Liver (tissue), 9 donors: ENCODE results near the gene TBC1D3B. TPM values are rescaled to one million over a fixed set of nuclear protein-coding genes. Genes with fewer than 3 reads are reported as not detected.

Experiments used
- DNase-seq: peaks from one replicate; pipeline ENCODE4 v3.0.0-alpha.2; 2017; ENCODE audit warnings: low spot score
- H3K27ac ChIP-seq, 2 donors: one replicate each; pipeline ENCODE4 v1.7.0; 2013; ENCODE audit warnings: inconsistent platforms in 2 of 2, low read length in 2 of 2, control low read depth in 1 of 2, low read depth in 1 of 2, mild to moderate bottlenecking in 1 of 2
- H3K27me3 ChIP-seq, 4 donors: one replicate each; pipeline versions ENCODE4 v1.6.1 to v1.7.0; 2013; ENCODE audit warnings: low read length in 3 of 4, inconsistent platforms in 1 of 4, mild to moderate bottlenecking in 1 of 4, moderate library complexity in 1 of 4; ENCODE audit not compliant: control insufficient read depth in 4 of 4, insufficient read depth in 4 of 4
- H3K36me3 ChIP-seq, 4 donors: one replicate each; pipeline versions ENCODE4 v1.6.1 to v1.7.0; 2013; ENCODE audit warnings: low read length in 3 of 4, mild to moderate bottlenecking in 3 of 4, low read depth in 1 of 4, moderate library complexity in 1 of 4; ENCODE audit not compliant: control insufficient read depth in 4 of 4, insufficient read depth in 3 of 4
- H3K4me1 ChIP-seq, 4 donors: one replicate each; pipeline versions ENCODE4 v1.6.1 to v1.7.0; 2013; ENCODE audit warnings: low read length in 3 of 4, mild to moderate bottlenecking in 3 of 4, moderate library complexity in 1 of 4; ENCODE audit not compliant: control insufficient read depth in 4 of 4, insufficient read depth in 4 of 4
- H3K4me3 ChIP-seq, 3 donors: one replicate each; pipeline versions ENCODE4 v1.6.1 to v1.7.0; 2013; ENCODE audit warnings: low read length in 3 of 3, control low read depth in 1 of 3, low read depth in 1 of 3, mild to moderate bottlenecking in 1 of 3
- H3K9ac ChIP-seq, 2 donors: one replicate each; pipeline ENCODE4 v1.7.0; 2013; ENCODE audit warnings: low read length in 2 of 2, mild to moderate bottlenecking in 2 of 2, moderate library complexity in 2 of 2, control low read depth in 1 of 2, low read depth in 1 of 2
- H3K9me3 ChIP-seq, 4 donors: one replicate each; pipeline versions ENCODE4 v1.6.1 to v1.7.0; 2013; ENCODE audit warnings: low read length in 3 of 4; ENCODE audit not compliant: control insufficient read depth in 4 of 4
- FOXA1 ChIP-seq: IDR thresholded peaks from 2 replicates; pipeline ENCODE4 v1.6.1; 2016; ENCODE audit warnings: antibody characterized with exemption
- FOXA2 ChIP-seq: IDR thresholded peaks from 2 replicates; pipeline ENCODE4 v1.6.1; 2016; ENCODE audit warnings: antibody characterized with exemption
- GABPA ChIP-seq, 2 donors: IDR thresholded peaks in 1 of 2; conservative IDR thresholded peaks in 1 of 2; 2 replicates each; pipeline ENCODE4 v1.6.1; 2016; ENCODE audit warnings: antibody characterized with exemption in 2 of 2, mild to moderate bottlenecking in 1 of 2, moderate library complexity in 1 of 2
- HNF4A ChIP-seq, 2 donors: conservative IDR thresholded peaks; 2 replicates each; pipeline ENCODE4 v1.6.1; 2016; ENCODE audit warnings: antibody characterized with exemption in 2 of 2, mild to moderate bottlenecking in 2 of 2
- HNF4G ChIP-seq: IDR thresholded peaks from 2 replicates; pipeline ENCODE4 v1.6.1; 2016; ENCODE audit warnings: antibody characterized with exemption
- RAD21 ChIP-seq, 2 donors: IDR thresholded peaks; 2 replicates each; pipeline ENCODE4 v1.6.1; 2016; ENCODE audit warnings: antibody characterized with exemption in 2 of 2, mild to moderate bottlenecking in 2 of 2
- SP1 ChIP-seq: IDR thresholded peaks from 2 replicates; pipeline ENCODE4 v1.6.1; 2018; ENCODE audit warnings: antibody characterized with exemption, mild to moderate bottlenecking
- TAF1 ChIP-seq: conservative IDR thresholded peaks from 2 replicates; pipeline ENCODE4 v1.6.1; 2016; ENCODE audit warnings: antibody characterized with exemption, mild to moderate bottlenecking
- YY1 ChIP-seq: IDR thresholded peaks from 2 replicates; pipeline ENCODE4 v1.6.1; 2016; ENCODE audit warnings: antibody characterized with exemption, mild to moderate bottlenecking
- WGBS: extraction: QIAGEN DNeasy Blood & Tissue Kit; methylation state at CpG from one replicate; pipeline ENCODE4 v1.1.7; 2013; 5-methylcytosine and 5-hydroxymethylcytosine counted together
- polyA plus RNA-seq, 2 donors: library from polyadenylated mRNA; stranded (reverse) in 1 of 2; unstranded in 1 of 2; fragments of 200-250 nt in 1 of 2; fragments of >200 nt in 1 of 2; fragmentation: Nextera tagmentation in 1 of 2; extraction: Ambion mirVana in 1 of 2; gene quantifications; one replicate each; pipeline versions ENCODE4 v1.2.1 to v1.2.3, GENCODE V29; 2013 to 2015
- total RNA-seq, 2 donors: library from RNA; depleted of rRNA; stranded (reverse); fragments of >200 nt; gene quantifications; one replicate each; pipeline ENCODE4 v1.2.3, GENCODE V29; 2014
- TF ChIP-seq, protein P1 (sequence below): IDR thresholded peaks from 2 replicates; pipeline ENCODE4 v1.6.1; 2016; ENCODE audit warnings: antibody characterized with exemption
- TF ChIP-seq, protein P2 (sequence below): IDR thresholded peaks from 2 replicates; pipeline ENCODE4 v1.6.1; 2016; ENCODE audit warnings: antibody characterized with exemption
- TF ChIP-seq, protein P3 (sequence below): fragments of 150-350 bp; IDR thresholded peaks from 2 replicates; pipeline ENCODE4 v1.5.1; 2017; ENCODE audit warnings: improper control_type of control experiment, low read depth, low read length; ENCODE audit not compliant: missing input control
- TF ChIP-seq, protein P4 (sequence below): IDR thresholded peaks from 2 replicates; pipeline ENCODE4 v1.6.1; 2016; ENCODE audit warnings: antibody characterized with exemption, mild to moderate bottlenecking
- TF ChIP-seq, protein P5 (sequence below): IDR thresholded peaks from 2 replicates; pipeline ENCODE4 v1.6.1; 2016; ENCODE audit warnings: antibody characterized with exemption
- donor health status: healthy.
- donor health status: healthy.
- donor health status: healthy.
- donor health status: healthy.
- donor health status: healthy.

The TBC1D3B gene
- total and polyA plus RNA-seq, 4 donors: 0.42 to 1.8 (median 0.61) TPM

DNA sequence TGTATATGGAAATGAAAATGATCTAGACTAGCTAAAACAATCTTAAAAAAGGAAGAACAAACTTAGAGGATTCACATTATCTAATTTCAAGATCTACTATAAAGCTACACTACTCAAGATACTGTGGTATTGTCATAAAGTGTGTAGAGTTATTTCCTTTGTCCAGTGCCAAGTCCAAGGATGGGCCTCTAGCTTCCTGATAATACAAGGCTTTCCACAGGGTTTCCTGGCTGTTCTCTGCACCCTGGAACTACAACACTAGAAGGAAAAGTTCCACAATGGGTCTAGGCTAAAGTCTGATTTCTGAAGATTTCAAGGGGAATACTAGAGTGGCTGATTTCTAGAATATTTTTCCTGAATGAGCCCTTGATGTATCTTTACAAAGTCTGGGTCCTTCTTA is 34.2 kb downstream of the TBC1D3B start:
- TF ChIP-seq HNF4A (conservative IDR thresholded peaks at IDR 0.05): no peak
- TF ChIP-seq YY1: no peak
- TF ChIP-seq HNF4G: no peak
- TF ChIP-seq, protein P1, sequence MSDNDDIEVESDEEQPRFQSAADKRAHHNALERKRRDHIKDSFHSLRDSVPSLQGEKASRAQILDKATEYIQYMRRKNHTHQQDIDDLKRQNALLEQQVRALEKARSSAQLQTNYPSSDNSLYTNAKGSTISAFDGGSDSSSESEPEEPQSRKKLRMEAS: no peak
- TF ChIP-seq GABPA (IDR thresholded peaks at IDR 0.05 in 1 of 2, conservative IDR thresholded peaks at IDR 0.05 in 1 of 2): no peak
- TF ChIP-seq, protein P2, sequence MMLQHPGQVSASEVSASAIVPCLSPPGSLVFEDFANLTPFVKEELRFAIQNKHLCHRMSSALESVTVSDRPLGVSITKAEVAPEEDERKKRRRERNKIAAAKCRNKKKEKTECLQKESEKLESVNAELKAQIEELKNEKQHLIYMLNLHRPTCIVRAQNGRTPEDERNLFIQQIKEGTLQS: no peak
- TF ChIP-seq FOXA2: no peak
- no peak for TF ChIP-seq SP1
- TF ChIP-seq, protein P3, sequence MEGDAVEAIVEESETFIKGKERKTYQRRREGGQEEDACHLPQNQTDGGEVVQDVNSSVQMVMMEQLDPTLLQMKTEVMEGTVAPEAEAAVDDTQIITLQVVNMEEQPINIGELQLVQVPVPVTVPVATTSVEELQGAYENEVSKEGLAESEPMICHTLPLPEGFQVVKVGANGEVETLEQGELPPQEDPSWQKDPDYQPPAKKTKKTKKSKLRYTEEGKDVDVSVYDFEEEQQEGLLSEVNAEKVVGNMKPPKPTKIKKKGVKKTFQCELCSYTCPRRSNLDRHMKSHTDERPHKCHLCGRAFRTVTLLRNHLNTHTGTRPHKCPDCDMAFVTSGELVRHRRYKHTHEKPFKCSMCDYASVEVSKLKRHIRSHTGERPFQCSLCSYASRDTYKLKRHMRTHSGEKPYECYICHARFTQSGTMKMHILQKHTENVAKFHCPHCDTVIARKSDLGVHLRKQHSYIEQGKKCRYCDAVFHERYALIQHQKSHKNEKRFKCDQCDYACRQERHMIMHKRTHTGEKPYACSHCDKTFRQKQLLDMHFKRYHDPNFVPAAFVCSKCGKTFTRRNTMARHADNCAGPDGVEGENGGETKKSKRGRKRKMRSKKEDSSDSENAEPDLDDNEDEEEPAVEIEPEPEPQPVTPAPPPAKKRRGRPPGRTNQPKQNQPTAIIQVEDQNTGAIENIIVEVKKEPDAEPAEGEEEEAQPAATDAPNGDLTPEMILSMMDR: no peak
- TF ChIP-seq FOXA1: no peak
- no peak for DNase-seq
- Histone ChIP-seq H3K4me1 (peaks cover 0 to 2% (median 0%) of the 10 kb centered on the region in 4 donors), H3K36me3 (no peaks in the 10 kb centered on the region), H3K9ac (no peak overlapping the region), H3K4me3 (no peak overlapping the region), H3K9me3 (no peaks in the 10 kb centered on the region), H3K27me3 (no peaks in the 10 kb centered on the region), H3K27ac (no peak overlapping the region)

DNA sequence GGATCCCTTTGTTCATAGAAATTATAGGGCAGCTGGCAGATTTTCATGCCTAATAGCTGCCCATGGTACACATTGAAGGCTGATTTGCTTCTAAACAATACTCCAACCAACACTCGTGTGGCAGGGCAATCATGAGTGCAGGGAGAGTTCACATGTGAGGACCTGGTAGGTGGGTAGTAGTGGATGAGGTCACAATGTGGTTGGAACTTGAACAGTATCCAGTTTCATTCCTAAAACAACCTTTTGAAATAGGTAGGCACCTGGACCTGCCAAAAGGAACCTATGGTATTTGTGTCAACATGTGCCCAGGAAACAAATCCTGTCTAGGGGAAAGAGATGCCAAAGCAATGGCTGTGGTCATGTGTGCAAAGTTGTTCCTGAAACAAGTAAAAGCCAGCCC is 40.0 kb downstream of the TBC1D3B start:
- no peaks in the 10 kb centered on the region for H3K9me3 ChIP-seq
- H3K36me3 ChIP-seq: no peaks in the 10 kb centered on the region
- no peak overlapping the region for H3K4me3 ChIP-seq
- 90% methylated on average over 1 of the region's 1 CpG for WGBS
- H3K4me1 ChIP-seq: no peaks in the 10 kb centered on the region
- no peak overlapping the region for H3K9ac ChIP-seq
- TF ChIP-seq, protein P4, sequence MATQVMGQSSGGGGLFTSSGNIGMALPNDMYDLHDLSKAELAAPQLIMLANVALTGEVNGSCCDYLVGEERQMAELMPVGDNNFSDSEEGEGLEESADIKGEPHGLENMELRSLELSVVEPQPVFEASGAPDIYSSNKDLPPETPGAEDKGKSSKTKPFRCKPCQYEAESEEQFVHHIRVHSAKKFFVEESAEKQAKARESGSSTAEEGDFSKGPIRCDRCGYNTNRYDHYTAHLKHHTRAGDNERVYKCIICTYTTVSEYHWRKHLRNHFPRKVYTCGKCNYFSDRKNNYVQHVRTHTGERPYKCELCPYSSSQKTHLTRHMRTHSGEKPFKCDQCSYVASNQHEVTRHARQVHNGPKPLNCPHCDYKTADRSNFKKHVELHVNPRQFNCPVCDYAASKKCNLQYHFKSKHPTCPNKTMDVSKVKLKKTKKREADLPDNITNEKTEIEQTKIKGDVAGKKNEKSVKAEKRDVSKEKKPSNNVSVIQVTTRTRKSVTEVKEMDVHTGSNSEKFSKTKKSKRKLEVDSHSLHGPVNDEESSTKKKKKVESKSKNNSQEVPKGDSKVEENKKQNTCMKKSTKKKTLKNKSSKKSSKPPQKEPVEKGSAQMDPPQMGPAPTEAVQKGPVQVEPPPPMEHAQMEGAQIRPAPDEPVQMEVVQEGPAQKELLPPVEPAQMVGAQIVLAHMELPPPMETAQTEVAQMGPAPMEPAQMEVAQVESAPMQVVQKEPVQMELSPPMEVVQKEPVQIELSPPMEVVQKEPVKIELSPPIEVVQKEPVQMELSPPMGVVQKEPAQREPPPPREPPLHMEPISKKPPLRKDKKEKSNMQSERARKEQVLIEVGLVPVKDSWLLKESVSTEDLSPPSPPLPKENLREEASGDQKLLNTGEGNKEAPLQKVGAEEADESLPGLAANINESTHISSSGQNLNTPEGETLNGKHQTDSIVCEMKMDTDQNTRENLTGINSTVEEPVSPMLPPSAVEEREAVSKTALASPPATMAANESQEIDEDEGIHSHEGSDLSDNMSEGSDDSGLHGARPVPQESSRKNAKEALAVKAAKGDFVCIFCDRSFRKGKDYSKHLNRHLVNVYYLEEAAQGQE: no peak
- TF ChIP-seq HNF4G: no peak
- TF ChIP-seq, protein P1: no peak
- no peak for TF ChIP-seq SP1
- TF ChIP-seq, protein P5, sequence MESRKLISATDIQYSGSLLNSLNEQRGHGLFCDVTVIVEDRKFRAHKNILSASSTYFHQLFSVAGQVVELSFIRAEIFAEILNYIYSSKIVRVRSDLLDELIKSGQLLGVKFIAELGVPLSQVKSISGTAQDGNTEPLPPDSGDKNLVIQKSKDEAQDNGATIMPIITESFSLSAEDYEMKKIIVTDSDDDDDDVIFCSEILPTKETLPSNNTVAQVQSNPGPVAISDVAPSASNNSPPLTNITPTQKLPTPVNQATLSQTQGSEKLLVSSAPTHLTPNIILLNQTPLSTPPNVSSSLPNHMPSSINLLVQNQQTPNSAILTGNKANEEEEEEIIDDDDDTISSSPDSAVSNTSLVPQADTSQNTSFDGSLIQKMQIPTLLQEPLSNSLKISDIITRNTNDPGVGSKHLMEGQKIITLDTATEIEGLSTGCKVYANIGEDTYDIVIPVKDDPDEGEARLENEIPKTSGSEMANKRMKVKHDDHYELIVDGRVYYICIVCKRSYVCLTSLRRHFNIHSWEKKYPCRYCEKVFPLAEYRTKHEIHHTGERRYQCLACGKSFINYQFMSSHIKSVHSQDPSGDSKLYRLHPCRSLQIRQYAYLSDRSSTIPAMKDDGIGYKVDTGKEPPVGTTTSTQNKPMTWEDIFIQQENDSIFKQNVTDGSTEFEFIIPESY: no peak
- TF ChIP-seq, protein P3: no peak
- TF ChIP-seq RAD21 (IDR thresholded peaks at IDR 0.05): no peak
- TF ChIP-seq YY1: no peak
- no peak for TF ChIP-seq TAF1
- DNase-seq: no peak
- no peak overlapping the region for H3K27ac ChIP-seq
- no peaks in the 10 kb centered on the region for H3K27me3 ChIP-seq
